HL-60/S4 treated with retinoic acid at 250 ng/mL for 4 days and 3 days (cell line): Measurements from ENCODE around the gene PCNX1.
"Not testable (repeated sequence)": the region's sequence is repeated elsewhere in the genome, so short reads cannot be mapped to it uniquely, and the experiment has no call there.

Experiments used
- in situ Hi-C: fragments of 300-500 bp; cut with MboI; formaldehyde crosslinking; loops from 2 replicates; pipeline ENCODE4 v1.7.0; 2022; ENCODE audit warnings: low sequenced_read_pairs

Gene PCNX1

DNA sequence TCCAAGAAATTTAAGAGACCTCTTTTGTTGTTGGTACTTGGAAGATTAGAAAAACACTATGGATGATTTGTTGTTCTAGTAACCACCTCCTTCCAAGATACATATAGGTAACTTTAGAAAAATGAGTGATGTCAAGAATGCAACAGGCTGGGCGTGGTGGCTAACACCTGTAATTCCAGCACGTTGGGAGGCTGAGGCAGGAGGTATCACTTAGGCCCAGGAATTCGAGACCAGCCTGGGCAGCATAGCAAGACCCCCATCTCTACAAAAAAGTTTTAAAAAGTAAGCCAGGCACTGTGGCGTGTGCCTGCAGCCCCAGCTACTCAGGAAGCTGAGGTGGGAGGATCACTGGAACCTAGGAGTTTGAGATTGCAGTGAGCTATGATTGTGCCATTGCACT lies 97.8 kb downstream of the PCNX1 start:
- in situ Hi-C loops: no loop called here

DNA sequence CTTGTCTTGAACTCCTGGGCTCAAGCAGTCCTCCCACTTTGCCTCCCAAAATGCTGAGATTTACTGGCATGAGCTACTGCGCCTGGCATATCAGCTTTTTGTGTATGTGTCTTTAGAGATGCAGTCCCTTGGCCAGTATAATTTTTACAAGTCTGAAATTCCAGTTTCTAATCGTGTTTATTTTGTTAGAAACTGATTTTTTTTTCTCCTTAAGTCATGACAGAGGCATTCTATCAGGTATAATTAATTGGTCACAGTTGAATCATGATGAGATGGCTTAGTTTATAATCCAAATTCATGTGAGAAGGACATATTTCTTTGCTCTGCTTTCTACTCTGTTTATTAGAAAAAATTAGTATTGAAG lies 98.9 kb downstream of the PCNX1 start:
- in situ Hi-C loops: no loop called here

DNA sequence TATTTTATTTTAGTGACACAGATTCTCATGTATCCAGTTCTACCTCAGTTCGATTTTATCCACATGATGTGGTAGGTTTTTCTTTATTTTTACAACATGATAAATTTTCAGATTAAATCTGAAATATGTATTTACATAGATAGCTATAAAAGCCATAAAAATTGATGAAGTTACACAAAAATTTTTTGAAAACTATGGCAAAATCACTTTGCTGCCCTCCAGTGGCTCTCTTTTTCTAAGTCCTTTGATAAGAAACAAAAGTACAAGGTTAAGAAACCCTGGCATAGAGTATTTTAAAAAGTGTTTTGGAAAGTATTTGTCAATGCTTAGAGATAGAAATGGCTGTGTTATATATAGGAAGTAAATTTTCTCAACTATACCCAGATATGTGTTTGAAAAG lies 104.2 kb downstream of the PCNX1 start:
- in situ Hi-C loops: no loop called here

DNA sequence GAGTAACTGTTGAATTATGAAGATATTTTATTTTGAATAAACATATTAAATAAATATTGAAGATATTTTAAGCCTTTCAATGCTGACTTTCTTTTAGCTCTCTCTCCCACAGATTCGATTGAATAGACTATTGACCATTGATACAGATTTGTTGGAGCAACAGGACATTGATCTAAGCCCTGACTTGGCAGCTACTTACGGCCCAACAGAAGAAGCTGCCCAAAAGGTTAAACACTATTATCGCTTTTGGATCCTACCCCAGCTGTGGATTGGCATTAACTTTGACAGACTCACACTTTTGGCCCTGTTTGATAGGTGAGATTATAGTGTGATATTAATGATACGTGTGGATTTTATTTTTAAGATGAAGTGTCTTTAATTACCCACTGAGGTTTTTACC lies 105.6 kb downstream of the PCNX1 start:
- in situ Hi-C loops: no loop called here

DNA sequence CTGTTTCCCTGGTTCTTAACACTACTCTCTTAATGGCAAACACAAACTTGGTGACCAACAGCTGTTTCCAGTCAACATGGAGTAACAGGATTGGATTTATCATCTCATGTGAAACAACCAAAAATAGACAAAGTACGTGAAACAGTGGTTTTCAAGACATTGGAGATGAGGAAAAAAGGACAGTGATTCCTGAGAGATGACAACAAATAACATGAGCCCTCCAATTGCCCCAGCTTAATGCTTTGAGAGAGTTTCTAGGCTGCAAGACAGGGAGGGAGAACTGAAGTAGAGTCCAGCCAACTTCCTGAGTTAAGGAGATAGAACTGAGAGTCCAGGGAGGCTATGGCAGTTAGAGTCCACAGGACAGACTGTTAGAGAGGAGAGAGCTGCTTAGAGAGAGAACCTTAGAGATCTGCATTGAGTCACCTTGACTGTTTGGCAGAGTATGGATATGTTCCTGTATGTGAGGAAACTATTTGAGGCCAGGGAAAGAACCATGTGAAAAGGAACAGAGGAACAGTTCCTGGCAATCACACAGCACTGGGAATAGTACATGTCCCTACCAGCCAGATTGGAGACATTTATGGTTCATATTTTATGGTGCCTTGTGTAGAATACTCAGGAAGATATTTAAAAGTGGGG lies 106.4 kb downstream of the PCNX1 start:
- in situ Hi-C loops: no loop called here

DNA sequence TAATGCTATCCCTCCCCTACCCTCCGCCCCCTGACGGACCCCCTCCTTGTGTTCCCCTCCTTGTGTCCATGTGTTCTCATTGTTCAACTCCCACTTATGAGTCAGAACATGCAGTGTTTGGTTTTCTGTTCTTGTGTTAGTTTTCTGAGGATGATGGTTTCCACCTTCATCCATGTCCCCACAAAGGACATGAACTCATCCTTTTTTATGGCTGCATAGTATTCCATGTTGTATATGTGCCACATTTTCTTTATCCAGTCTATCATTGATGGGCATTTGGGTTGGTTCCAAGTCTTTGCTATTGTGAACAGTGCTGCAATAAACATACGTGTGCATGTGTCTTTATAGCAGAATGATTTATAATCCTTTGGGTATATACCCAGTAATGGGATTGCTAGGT lies 112.7 kb downstream of the PCNX1 start:
- in situ Hi-C loops: not testable (repeated sequence)

DNA sequence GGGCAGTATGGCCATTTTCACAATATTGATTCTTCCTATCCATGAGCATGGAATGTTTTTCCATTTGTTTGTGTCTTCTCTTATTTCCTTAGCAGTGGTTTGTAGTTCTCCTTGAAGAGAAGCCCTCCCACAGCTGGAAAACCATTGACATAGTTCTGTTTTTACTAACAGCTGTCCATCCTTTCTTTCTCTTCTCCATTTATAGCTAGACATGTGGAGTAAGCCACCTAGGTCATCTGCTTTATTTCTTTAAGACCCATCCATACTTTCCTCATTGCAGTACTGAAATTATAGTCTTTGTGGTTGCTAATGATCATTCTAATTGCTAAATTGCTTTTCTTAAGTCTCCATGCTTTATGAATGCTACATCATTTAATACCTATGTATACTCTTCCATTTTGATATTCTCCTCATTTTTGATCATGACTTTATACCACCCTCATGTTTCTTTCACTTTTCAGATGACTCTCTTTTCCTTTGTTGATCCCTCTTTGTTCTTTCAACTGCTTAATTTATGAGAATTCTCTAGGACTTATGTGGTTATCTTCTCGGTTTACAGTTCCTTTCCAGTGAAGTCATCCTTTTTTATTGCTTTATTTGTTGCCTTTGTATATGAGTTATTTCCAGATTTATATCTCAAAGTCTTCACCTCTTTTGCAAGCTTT lies 114.2 kb downstream of the PCNX1 start:
- in situ Hi-C loops: no loop called here

DNA sequence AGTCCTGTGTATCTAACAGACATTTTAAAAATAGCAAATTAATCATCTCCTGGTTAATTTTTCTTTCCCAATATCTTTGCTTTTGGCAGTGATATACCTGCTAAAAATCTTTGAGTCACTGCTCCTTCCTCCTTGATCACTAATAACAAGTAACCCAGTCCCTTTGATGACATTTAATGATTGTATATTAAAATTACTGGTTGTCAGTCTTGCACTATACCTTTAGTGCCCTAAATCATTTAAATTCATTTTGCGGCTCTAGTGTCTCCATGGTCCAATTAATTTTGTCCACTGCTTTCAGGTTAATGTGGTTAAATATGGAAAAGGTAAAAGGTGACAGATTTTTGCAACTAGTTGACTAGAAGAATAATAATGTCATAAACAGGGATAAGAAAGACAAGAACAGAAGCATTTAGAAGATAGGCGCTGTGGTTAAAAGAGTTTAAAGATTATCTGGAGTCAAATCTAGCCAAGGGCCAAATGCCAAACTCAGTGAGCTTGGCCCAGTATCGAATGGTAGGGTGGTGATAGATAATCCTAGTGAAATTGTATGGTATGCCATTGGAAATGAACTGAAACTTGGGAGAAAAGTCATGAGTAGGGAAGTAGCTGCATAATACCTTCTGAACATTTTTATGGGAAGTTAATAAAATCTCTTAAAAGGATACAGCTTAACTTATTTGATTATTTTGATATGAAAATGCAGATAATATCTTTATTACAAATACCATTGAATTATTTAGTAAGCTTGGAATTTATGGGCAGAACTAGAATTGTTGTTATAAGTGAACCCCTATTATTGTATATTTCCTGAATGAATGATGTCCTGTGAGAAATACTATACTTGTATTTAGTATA lies 115.0 kb downstream of the PCNX1 start:
- in situ Hi-C loops: no loop called here

DNA sequence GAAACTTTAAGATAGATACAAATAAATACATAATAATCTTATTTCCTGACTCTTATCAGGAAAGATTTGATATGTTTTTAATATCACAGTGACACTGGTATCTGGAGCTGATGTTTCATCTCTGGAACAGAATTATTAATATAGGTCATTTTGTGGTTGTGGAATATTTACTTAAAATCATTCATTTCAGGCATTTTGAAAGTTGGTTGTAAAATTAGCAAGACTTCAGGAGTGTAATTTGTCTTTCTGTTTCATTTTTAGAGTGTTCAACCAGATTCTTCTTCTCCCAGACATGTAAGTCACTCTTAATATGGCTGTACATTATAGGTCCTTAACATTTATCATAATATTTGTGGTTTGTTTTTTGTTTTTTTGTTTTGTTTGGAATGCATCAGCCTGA lies 115.7 kb downstream of the PCNX1 start:
- in situ Hi-C loops: no loop called here

DNA sequence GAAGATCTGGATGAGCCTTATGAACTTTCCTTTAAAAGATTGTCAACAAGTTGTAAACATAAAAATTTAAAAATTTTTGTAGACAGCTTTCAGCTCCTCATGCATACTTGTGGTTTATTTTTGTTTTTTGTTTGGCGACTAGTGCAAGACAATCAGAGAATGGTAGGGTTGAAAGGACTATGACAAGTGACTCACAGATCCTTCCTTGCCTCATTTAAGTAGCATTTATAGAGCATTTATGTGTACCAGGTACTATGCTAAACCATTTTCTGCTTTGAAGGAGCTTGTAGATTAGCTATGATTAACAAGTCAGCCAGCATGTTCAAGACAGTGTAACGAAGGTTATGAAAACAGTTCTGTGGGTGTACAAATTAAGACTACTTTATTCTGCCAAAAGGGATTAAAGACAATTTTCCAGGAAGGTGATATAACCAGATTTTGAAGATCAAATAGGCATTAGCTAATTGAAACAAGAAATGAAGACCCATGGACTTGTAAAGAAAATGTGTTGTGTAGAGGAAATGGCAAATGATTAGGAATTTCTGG lies 122.0 kb downstream of the PCNX1 start:
- in situ Hi-C loops: no loop called here

DNA sequence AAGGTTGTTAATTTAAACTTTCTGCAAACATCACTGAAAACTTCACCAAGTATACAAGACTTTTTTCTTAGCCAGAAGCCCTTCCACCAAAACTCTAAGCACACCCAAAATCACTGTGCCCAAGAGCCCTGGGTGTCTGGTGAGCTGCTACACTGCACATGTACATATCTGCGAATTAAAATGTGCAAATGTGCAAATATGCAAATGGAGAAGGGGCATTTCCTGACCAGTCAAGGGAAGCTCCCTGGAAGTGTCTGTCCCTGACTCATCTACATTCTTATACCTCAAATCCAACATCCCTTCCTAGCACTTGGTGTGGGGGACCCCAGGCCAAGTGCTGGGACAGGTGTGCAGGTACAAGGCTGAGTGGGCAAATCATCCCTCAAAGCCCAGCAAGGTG lies 123.7 kb downstream of the PCNX1 start:
- in situ Hi-C loops: no loop called here

DNA sequence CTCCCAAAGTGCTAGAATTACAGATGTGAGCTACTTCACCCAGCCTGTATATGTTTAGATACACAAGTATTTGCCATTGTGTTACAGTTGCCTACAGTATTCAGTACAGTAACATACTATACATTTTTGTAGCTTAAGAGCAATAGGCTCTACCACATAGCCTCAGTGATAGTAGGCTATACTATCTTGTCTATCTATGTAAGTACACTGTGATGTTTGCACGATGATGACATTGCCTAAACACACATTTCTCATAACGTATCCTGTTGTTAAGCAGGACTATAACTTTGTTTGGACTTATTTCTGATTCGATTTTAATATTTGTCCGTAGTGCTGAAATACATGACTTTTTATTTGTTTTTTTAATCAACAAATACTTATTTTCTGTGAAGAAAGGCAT lies 129.2 kb downstream of the PCNX1 start:
- in situ Hi-C loops: no loop called here

DNA sequence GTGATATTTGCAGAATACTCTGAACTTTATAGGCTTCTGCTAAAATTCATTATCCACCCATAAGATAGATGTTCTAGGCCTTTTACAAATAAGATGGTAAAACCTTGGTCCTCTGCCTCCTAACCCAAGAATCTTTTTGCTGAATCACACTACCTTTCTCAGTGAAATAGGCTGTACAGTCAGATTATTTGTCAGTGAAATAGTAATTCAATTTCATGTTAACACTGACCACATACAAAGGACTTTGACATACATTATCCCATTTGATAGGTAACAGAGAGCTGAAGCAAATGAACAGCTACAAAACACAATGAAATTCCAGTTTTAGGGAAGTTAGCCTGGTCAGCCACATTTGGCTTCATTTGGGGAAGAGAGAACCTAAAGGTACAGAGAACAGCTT lies 141.1 kb downstream of the PCNX1 start:
- in situ Hi-C loops: no loop called here

DNA sequence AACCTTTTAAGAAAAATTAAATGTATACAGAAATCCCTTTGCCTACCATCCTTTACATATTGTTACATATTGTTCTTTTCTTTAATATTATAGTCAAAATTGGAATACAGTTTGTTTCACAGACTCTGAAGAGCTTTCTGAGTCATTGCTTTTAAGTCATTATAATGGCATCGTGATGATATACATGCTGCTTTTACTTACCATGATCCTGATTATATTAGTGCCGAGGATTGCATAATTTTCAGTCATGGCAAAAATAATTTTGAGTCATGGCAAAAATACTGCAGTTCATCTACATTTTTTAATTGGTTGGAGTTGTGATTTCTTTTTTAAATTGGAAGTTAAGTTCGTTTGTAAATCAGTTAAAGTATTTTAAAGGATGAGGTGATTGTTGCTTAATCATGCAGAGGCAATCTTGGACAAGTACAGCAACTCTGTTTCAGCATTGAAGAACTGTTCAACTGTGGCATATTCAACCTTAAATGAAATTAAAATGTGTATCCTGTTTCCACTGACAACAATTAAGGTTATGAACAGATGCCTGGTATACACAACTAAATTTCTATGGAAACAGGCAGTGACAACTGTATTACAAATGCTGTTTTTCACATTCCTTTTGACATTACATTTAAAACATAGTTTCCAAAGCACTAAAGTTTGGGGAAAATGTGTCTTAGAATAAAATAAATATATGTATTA lies 142.3 kb downstream of the PCNX1 start:
- in situ Hi-C loops: no loop called here

DNA sequence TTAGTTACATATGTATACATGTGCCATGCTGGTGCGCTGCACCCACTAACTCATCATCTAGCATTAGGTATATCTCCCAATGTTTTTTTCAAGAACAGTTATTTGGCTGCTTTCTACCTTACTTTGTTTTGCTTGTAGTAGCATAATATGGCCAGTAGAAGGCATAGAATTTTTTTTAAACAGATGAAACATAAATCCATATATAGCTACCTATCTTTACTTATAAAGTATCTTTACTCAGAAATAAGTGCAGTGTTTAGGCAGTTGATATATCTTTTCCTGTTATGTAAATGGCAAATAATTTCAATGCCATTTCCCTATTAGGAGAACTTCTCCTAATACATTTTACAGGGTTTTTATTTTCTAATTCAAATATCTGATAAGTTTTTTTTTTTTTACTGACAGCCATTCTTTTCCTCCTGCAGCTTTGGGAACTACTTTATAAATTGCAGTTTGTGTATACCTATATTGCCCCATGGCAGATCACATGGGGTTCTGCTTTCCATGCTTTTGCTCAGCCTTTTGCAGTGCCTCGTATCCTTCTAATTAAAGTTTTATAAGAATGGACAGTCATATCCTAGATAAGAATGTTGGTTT lies 143.1 kb downstream of the PCNX1 start:
- in situ Hi-C loops: no loop called here

DNA sequence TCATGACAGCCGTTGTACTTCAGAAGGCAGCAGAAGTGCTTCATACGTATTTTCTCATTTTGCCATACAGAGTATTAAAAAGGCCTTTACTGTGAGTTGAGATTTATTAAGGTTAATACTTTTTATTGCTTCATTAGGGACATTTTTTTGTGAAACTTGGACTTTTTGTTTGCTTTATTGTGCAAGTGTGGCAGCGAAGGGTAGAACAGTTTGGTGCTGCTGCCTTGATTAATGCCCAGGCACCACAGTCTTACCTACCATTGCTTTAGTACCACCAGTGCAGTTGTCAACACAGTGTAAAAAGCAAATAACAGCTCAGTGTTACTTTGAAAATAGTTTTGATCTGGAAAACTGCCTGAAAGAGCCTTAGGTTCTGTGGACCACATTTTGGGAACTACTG lies 147.4 kb downstream of the PCNX1 start:
- in situ Hi-C loops: no loop called here

DNA sequence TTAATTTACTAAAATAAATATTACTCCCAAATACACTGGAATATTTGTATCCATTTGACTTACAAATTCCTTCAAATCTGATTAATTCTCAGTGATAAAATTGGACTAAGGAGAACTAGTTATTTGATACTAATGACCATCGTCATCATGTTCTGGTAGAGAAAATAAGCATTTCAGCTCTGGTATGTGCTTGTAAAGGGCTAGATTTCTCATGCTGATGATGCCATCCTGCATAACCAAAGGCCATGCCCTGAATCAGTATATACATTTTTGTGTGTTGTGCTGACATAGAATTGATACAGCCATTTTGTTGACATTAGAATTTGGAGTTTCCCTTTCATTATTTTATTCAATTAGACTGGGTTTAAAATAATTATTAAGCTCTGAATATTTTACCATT lies 148.9 kb downstream of the PCNX1 start:
- in situ Hi-C loops: no loop called here

DNA sequence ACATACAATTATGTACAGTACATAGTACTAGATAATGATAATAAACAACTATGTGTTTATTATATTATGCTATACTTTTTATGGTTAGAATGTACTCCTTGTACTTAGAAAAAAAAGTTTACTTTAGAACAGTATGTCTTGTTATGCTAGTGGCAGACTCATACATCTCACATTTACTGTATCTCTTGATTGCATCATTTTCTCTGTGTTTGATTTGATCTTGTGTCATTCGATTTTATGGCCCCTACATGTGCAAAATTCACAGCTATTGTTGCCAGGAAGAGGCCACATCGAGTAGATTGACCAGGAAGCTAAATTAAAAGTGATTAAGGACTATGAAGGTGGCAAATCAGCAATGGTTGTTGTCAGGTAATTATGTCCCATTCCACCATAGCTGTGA lies 153.0 kb downstream of the PCNX1 start:
- in situ Hi-C loops: no loop called here

DNA sequence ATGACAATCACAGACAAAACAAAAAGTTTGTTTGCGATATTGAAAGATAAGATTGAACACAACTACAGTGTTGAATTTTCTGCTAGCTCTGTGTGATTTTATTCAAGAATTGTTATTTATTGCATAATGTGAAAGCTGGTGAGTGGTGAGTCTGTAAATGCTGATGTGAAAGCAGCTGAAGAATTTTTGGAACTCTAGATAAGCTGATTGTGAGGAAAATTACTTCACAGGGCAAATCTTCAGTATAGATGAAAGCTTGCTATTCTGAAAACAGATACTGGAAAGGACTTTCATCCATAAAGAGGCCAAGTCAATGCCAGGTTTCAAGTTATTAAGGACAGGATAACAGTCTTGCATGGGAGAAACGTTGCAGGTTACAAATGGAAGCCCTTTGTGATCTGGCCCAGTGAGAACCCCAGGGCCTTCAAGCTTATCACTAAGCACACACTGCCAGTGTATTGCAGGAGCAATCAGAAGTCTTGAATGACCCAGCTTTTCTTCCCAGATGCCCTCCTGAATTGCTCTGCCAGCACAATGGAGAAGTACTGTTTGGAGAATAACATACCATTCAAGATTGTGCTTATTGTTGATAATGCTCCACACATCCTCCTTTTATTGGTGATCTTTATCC lies 153.7 kb downstream of the PCNX1 start:
- in situ Hi-C loops: no loop called here

DNA sequence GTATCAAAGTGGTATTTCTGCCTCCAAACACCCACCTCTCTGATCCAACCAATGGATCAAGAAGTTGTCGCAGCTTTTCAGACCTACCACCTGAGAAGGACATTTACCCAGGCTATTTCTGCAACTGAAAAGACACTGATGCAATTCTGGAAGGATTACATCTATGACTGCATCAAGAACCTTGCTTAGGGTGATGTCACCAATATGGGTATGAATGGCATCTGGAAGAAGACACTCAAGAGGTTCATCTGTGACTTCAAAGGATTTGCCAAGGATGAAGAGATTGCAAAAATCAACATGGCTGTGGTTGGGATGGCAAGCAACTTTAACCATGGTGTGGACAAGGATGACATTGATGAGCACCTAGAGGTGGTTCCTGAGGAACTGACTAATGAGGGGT lies 154.2 kb downstream of the PCNX1 start:
- in situ Hi-C loops: no loop called here
